ENCODE results near the gene H2AZ2. TPM values are rescaled to one million over a fixed set of nuclear protein-coding genes. Genes with fewer than 3 reads are reported as not detected.
A peak's percentile ranks its signal among the peaks of the same experiment; 100 is the strongest.
"Not testable (repeated sequence)": the region's sequence is repeated elsewhere in the genome, so short reads cannot be mapped to it uniquely, and the experiment has no call there.

Gene H2AZ2
- total RNA-seq, 2 donors from 2014 or later = 173 to 185 TPM

DNA sequence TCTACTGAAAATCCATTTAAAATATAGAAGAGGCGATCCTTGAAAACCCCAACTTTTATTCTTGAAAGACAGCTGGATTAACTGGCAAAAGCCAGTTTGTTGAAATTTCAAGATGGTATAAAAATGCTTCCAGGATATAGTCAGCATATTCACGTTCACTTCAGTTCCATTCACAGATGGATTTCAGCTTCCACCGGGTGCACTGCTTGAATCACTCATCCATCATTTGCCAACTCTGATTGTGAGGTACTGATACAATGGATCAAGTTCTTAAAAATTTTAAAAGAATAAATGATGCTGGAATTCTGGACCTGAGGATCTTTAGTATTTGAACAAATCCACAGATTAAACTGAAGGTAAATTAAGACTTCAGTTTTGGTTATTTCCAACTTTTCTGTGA lies 35.0 kb upstream of the H2AZ2 start:
- H3K27ac Mint-ChIP-seq = peak overlapping the region; percentile 100
- no peak overlapping the region for H3K4me3 Mint-ChIP-seq
- peaks cover 4% of the 10 kb centered on the region for H3K36me3 Mint-ChIP-seq (ENCODE audit: low read depth)
- ATAC-seq = no peak
- H3K27me3 Mint-ChIP-seq = no peaks in the 10 kb centered on the region
- DNase-seq = no peak
- H3K4me1 Mint-ChIP-seq = peaks cover 31% of the 10 kb centered on the region
- H3K9me3 ChIP-seq (ENCODE audit: control insufficient read depth, low read length, poor library complexity, severe bottlenecking) = no peaks in the 10 kb centered on the region

DNA sequence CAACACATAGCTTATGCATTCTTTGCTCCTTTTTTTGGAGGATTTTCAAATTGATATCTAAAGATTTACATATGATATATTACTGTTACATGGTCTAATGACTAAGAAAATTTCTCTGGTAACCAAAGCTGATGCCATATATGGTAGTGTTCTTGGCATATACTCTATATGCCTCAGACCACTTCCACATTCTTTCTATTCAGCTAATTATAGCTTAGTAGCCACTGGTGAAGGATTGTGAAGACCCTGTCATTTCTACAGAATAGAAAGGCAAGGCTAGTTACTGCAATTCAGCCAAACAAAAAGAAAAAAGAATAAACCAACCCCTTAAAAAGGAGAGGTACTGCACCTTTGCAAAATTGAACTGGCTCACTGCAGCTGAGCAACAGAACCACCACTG lies 33.7 kb upstream of the H2AZ2 start:
- Mint-ChIP-seq H3K4me1 (peaks cover 23% of the 10 kb centered on the region), H3K36me3 (ENCODE audit: low read depth) (peaks cover 4% of the 10 kb centered on the region), H3K4me3 (no peak overlapping the region), H3K27me3 (no peaks in the 10 kb centered on the region), H3K27ac (peak overlapping the region; percentile 86)
- H3K9me3 ChIP-seq (ENCODE audit: control insufficient read depth, low read length, poor library complexity, severe bottlenecking) = no peaks in the 10 kb centered on the region
- DNase-seq (no peak), ATAC-seq (no peak)

DNA sequence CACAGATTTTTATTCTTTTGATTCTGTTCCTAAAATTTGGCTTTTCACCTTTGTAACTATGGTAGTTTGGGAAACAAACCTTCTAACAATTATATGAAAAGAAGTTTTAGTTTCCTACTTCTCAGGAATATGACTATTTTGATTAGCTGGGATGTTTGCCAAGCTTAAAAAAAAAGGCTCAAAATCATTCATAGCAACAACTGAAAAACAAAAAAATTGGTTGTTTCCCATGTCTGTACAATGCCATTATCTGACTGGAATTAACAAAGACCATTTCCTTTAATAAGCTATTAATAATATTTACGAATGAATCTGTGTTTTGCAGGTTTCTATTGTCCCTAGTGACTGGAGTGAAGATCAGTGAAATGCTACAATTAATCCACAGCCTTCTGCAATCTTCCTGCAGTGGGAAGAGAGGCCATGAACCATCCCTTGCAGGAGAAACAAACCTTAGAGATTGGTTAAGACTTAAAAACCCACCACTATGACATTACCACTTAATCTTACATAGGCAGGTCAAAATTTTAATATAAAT lies 33.2 kb upstream of the H2AZ2 start:
- ATAC-seq (no peak), DNase-seq (no peak)
- H3K27me3 Mint-ChIP-seq = no peaks in the 10 kb centered on the region
- peaks cover 4% of the 10 kb centered on the region for H3K36me3 Mint-ChIP-seq (ENCODE audit: low read depth)
- peak overlapping the region; percentile 86 for H3K27ac Mint-ChIP-seq
- H3K4me3 Mint-ChIP-seq = peak overlapping the region; percentile 80
- H3K4me1 Mint-ChIP-seq = peaks cover 20% of the 10 kb centered on the region
- no peaks in the 10 kb centered on the region for H3K9me3 ChIP-seq (ENCODE audit: control insufficient read depth, low read length, poor library complexity, severe bottlenecking)

DNA sequence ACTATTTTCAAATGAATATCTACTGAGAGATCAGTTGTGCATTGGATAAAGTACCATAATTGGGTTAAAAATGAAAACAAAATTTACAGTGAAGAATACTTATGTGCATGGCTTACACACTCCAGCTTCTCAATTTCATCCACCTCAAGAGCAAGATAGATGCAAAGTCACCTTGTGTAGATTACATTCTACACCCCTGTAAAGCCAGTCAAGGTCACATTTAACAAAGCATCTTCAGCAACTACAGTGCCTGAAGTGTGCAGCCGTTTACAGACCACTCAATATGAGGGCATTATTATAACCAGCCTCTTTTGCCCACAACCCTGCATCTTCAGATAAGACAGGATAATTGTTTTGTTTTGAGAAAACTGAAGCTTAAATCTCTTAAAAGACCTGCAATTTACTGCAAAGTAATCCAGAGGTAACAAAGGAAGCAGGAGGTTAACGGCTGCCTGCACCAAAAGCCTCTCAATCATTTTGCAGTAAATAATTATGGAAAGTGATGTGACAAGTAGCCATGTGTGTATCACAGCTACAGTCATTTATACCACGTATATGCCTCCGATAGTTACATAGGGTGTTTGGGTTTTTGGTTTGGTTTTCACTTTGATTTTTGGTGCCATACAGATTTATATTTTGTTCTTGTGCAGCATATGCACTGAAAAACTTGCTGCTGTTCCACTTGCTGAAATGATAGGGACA lies 32.6 kb upstream of the H2AZ2 start:
- no peaks in the 10 kb centered on the region for H3K9me3 ChIP-seq (ENCODE audit: control insufficient read depth, low read length, poor library complexity, severe bottlenecking)
- DNase-seq = no peak
- Mint-ChIP-seq H3K4me1 (peaks cover 15% of the 10 kb centered on the region), H3K27me3 (no peaks in the 10 kb centered on the region), H3K27ac (peak overlapping the region; percentile 86), H3K4me3 (peak overlapping the region; percentile 80), H3K36me3 (ENCODE audit: low read depth) (peaks cover 4% of the 10 kb centered on the region)
- no peak for ATAC-seq

DNA sequence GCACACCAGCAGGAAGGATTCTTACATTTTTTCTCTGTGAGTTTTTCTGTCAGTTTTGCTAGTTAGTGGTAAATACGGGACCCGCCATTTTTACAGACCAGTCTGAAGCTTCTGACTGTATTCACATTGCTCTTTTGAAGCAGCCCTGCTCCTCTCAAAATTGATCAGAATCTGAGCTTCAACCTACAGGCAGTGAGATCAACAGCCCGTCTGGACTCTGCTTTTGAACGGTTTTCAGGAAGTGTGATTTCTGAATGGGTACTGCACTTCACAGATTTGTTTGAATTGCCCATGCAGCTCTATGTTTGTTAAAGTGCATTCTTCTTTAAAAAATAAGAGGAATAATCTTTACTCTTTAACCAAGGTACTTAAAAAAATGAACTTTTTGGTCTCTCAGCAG lies 28.5 kb upstream of the H2AZ2 start:
- no peak overlapping the region for H3K27ac Mint-ChIP-seq

DNA sequence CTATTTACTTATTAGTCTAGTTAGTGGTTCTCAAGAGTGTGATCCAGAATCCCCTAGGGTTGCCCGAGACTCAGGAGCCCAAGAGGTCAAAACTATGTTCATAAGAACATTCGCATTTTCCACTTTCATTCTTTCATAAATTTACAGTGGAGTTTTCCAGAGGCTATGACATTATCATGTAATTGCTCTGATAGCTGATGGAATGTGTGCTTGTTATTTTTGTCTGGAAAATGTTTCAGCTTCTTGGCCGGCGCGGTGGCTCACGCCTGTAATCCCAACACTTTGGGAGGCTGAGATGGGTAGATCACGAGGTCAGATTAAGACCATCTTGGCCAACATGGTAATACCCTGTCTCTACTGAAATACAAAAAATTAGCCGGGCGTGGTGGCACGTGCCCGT lies 27.4 kb upstream of the H2AZ2 start:
- H3K27ac Mint-ChIP-seq = no peak overlapping the region
- no peak for DNase-seq
- no peaks in the 10 kb centered on the region for H3K36me3 Mint-ChIP-seq (ENCODE audit: low read depth)
- ATAC-seq = no peak
- H3K4me1 Mint-ChIP-seq = peaks cover 3% of the 10 kb centered on the region
- no peaks in the 10 kb centered on the region for H3K27me3 Mint-ChIP-seq
- H3K4me3 Mint-ChIP-seq = no peak overlapping the region
- H3K9me3 ChIP-seq (ENCODE audit: control insufficient read depth, low read length, poor library complexity, severe bottlenecking) = no peaks in the 10 kb centered on the region

More for the DNA sequence above, 28.5 kb upstream of the H2AZ2 start:
- ATAC-seq (no peak), DNase-seq (no peak)
- H3K27me3 Mint-ChIP-seq = no peaks in the 10 kb centered on the region
- no peak overlapping the region for H3K4me3 Mint-ChIP-seq
- H3K9me3 ChIP-seq (ENCODE audit: control insufficient read depth, low read length, poor library complexity, severe bottlenecking) = no peaks in the 10 kb centered on the region
- peaks cover 2% of the 10 kb centered on the region for H3K36me3 Mint-ChIP-seq (ENCODE audit: low read depth)
- peaks cover 9% of the 10 kb centered on the region for H3K4me1 Mint-ChIP-seq

DNA sequence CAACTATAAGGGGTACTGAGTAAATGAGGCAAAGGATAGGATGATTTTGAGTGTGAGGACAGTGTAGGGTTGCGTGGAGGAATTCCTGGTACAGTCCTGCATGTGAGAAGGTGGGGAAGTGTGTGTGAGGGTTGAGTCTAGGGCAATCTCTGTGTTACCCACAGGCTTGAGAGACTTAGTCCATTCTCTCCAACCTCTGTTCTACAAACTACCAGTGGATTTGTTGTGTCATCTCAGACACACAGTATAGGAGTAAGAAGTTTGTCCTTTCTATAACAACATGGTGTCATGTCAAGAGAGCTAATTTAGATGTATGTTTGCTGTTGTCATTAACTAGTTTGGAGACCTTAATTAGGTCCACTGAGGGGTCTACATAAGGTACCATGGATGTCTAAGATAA lies 24.9 kb upstream of the H2AZ2 start:
- H3K4me3 Mint-ChIP-seq = no peak overlapping the region
- no peaks in the 10 kb centered on the region for H3K27me3 Mint-ChIP-seq
- no peak for DNase-seq
- H3K9me3 ChIP-seq (ENCODE audit: control insufficient read depth, low read length, poor library complexity, severe bottlenecking) = no peaks in the 10 kb centered on the region
- no peak overlapping the region for H3K27ac Mint-ChIP-seq
- H3K4me1 Mint-ChIP-seq = no peaks in the 10 kb centered on the region
- H3K36me3 Mint-ChIP-seq (ENCODE audit: low read depth) = no peaks in the 10 kb centered on the region
- ATAC-seq = no peak

DNA sequence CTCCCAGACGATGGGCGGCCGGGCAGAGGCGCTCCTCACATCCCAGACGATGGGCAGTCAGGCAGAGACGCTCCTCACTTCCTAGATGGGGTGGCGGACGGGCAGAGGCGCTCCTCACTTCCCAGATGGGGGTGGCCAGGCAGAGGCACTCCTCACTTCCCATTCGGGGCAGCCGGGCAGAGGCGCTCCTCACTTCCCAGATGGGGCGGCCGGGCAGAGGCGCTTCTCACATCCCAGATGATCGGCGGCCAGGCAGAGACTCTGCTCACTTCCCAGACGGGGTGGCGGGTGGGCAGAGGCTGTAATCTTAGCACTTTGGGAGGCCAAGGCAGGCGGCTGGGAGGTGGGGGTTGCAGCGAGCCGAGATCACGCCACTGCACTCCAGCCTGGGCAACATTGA lies 24.0 kb upstream of the H2AZ2 start:
- H3K4me1 Mint-ChIP-seq; H3K36me3 Mint-ChIP-seq (ENCODE audit: low read depth); H3K9me3 ChIP-seq (ENCODE audit: control insufficient read depth, low read length, poor library complexity, severe bottlenecking); H3K27me3 Mint-ChIP-seq; H3K4me3 Mint-ChIP-seq; DNase-seq; ATAC-seq: not testable (repeated sequence)
- peak overlapping the region; percentile 32 for H3K27ac Mint-ChIP-seq

DNA sequence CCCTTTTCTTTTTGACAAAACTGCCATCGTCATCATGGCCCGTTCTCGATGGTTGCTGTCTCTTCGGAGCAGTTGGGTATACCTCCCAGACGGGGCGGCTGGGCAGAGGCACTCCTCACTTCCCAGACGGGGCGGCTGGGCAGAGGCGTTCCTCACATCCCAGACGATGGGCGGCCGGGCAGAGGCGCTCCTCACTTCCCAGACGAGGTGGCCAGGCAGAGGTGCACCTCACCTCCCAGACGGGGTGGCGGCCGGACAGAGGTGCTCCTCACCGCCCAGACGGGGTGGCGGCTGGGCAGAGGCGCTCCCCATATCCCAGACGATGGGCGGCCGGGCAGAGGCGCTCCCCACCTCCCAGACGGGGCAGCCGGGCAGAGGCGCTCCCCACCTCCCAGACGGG lies 22.9 kb upstream of the H2AZ2 start:
- H3K9me3 ChIP-seq (ENCODE audit: control insufficient read depth, low read length, poor library complexity, severe bottlenecking); DNase-seq; ATAC-seq; H3K27me3 Mint-ChIP-seq; H3K36me3 Mint-ChIP-seq (ENCODE audit: low read depth); H3K4me1 Mint-ChIP-seq; H3K4me3 Mint-ChIP-seq: not testable (repeated sequence)
- H3K27ac Mint-ChIP-seq = peak overlapping the region; percentile 3

DNA sequence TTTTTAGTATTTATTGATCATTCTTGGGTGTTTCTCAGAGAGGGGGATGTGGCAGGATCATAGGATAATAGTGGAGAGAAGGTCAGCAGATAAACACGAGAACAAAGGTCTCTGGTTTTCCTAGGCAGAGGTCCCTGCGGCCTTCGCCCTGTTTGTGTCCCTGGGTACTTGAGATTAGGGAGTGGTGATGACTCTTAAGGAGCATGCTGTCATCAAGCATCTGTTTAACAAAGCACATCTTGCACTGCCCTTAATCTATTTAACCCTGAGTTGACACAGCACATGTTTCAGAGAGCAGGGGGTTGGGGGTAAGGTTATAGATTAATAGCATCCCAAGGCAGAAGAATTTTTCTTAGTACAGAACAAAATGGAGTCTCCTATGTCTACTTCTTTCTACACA lies 22.4 kb upstream of the H2AZ2 start:
- not testable (repeated sequence) for H3K27me3 Mint-ChIP-seq; H3K36me3 Mint-ChIP-seq (ENCODE audit: low read depth); H3K4me1 Mint-ChIP-seq; ATAC-seq; H3K4me3 Mint-ChIP-seq; DNase-seq; H3K9me3 ChIP-seq (ENCODE audit: control insufficient read depth, low read length, poor library complexity, severe bottlenecking)
- peak overlapping the region; percentile 3 for H3K27ac Mint-ChIP-seq

DNA sequence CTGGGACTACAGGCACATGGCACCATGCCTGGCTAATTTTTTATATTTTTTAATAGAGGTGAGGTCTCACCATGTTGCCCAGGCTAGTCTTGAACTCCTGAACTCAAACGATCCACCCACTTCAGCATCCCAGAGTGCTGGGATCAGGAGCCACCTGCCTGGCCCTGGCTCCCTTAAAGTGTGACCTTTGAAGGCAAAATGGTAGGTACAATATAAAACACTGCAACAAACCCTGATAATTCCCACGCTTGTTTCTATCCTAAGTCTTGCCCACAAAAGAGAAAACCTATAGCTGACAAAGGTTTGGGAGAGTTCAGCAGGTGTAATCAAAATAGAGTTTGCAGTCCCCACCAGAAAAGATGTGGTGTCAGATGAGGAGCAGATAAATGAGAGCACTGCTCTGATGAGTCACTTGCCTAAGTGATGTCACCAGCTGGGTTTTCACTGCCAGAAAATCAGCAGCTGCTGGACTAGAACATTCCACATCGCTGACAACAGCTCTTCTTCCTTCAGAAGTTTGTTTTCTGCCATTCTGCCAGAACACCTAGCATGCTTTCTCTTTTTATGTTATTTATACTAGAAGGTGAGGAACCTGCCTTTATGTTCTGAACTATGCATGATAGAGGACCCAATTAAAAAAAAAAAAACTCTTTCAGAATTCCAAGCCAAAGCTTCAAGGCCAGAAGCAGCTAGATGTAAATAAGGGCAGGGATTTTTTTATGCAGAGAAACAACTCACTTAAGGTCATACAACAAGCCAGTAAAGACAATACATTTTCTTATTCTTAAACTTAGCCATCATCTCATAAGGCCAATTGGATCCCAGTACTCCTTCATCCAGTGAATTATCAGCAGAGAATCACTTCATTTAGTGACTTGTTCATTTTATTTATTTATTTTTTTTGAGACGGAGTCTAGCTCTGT lies 19.4 kb upstream of the H2AZ2 start:
- H3K9me3 ChIP-seq (ENCODE audit: control insufficient read depth, low read length, poor library complexity, severe bottlenecking) = no peaks in the 10 kb centered on the region
- H3K4me1 Mint-ChIP-seq = peaks cover 3% of the 10 kb centered on the region
- H3K27ac Mint-ChIP-seq = no peak overlapping the region
- ATAC-seq (no peak), DNase-seq (no peak)
- no peak overlapping the region for H3K4me3 Mint-ChIP-seq
- H3K36me3 Mint-ChIP-seq (ENCODE audit: low read depth) = no peaks in the 10 kb centered on the region
- no peaks in the 10 kb centered on the region for H3K27me3 Mint-ChIP-seq

DNA sequence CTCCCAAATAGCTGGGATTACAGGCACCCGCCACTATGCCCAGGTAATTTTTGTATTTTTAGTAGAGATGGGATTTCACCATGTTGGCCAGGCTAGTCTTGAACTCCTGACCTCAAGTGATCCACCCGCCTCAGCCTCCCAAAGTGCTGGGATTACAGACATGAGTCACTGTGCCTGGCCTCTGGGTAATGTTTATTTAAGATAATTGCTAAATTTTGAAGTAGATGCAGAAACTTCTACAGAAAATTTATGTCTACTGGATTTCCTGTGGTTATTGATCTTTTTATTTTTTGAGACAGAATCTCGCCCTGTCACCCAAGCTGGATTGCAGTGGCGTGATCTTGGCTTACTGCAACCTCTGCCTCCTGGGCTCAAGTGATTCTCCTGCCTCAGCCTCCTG lies 14.1 kb upstream of the H2AZ2 start:
- H3K27ac Mint-ChIP-seq; H3K4me1 Mint-ChIP-seq; H3K4me3 Mint-ChIP-seq; H3K36me3 Mint-ChIP-seq (ENCODE audit: low read depth); H3K9me3 ChIP-seq (ENCODE audit: control insufficient read depth, low read length, poor library complexity, severe bottlenecking); ATAC-seq; DNase-seq; H3K27me3 Mint-ChIP-seq: not testable (repeated sequence)

DNA sequence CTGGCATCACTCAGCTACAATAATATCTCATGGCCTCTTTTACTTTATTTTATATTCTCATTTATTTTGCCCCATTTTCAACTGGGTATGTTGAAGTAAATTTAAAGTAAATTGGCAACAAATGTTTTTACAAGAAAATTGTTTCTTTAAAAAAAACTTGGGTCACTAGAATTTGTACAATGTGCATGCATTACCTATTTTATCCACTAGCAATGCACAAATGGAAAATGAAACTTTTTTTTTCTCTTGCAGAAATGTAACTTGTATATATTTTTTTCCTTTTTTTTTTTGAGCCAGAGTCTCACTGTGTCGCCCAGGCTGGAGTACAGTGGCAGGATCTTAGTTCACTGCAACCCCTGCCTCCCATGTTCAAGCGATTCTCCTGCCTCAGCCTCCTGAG lies 10.3 kb upstream of the H2AZ2 start:
- no peaks in the 10 kb centered on the region for H3K36me3 Mint-ChIP-seq (ENCODE audit: low read depth)
- H3K27ac Mint-ChIP-seq = no peak overlapping the region
- no peak for DNase-seq
- H3K27me3 Mint-ChIP-seq = no peaks in the 10 kb centered on the region
- H3K9me3 ChIP-seq (ENCODE audit: control insufficient read depth, low read length, poor library complexity, severe bottlenecking) = no peaks in the 10 kb centered on the region
- peaks cover 2% of the 10 kb centered on the region for H3K4me1 Mint-ChIP-seq
- H3K4me3 Mint-ChIP-seq = no peak overlapping the region
- ATAC-seq = no peak

All from T-helper 17 cell (primary cell).